ENCODE data around the gene ACAT2. TPM values are rescaled to one million over a fixed set of nuclear protein-coding genes. Genes with fewer than 3 reads are reported as not detected.
"Not testable (repeated sequence)": the region's sequence is repeated elsewhere in the genome, so short reads cannot be mapped to it uniquely, and the experiment has no call there.

The ACAT2 gene
- 14.6 and 26.6 TPM in 2 replicates for total RNA-seq (2012; rRNA removed)

GRCh38 chr6:159761873-159762680 is at the start of gene ACAT2:
Gene ACAT2 (plus strand): TSS chr6:159762045. CDS start chr6:159762088, 43 bp downstream.
- peak within 1 kb of the TSS; percentile 93 for H3K9ac ChIP-seq (ENCODE audit: low read depth, low read length)
- H3K4me1 ChIP-seq (ENCODE audit: control insufficient read depth, insufficient read depth, low read length) = peaks cover 36% of the 10 kb centered on the region
- H3K4me2 ChIP-seq (ENCODE audit: low read length) = peak within 1 kb of the TSS; percentile 99
- H3K27me3 ChIP-seq (ENCODE audit: control insufficient read depth, insufficient read depth, low read length) = no peaks in the 10 kb centered on the region
- H3K9me3 ChIP-seq (replicated peaks; ENCODE audit: low read length) = no peaks in the 10 kb centered on the region
- peaks cover 40% of the 10 kb centered on the region for H3K36me3 ChIP-seq (ENCODE audit: insufficient read depth, low read length)
- H3K4me3 ChIP-seq (ENCODE audit: low read length) = peak within 1 kb of the TSS; percentile 98

- H3K36me3 ChIP-seq (ENCODE audit: insufficient read depth, low read length); H3K27me3 ChIP-seq (ENCODE audit: control insufficient read depth, insufficient read depth, low read length); H3K4me3 ChIP-seq (ENCODE audit: low read length); H3K9ac ChIP-seq (ENCODE audit: low read depth, low read length); H3K9me3 ChIP-seq (replicated peaks; ENCODE audit: low read length); H3K4me2 ChIP-seq (ENCODE audit: low read length): not testable (repeated sequence)
- peaks cover 14% of the 10 kb centered on the region for H3K4me1 ChIP-seq (ENCODE audit: control insufficient read depth, insufficient read depth, low read length)
Measured at GRCh38 chr6:159712389-159712788, 49.5 kb upstream of the ACAT2 start.

GRCh38 chr6:159713984-159714383 is 47.9 kb upstream of the ACAT2 start:
- Histone ChIP-seq H3K27me3 (ENCODE audit: control insufficient read depth, insufficient read depth, low read length) (no peaks in the 10 kb centered on the region), H3K9me3 (replicated peaks; ENCODE audit: low read length) (no peaks in the 10 kb centered on the region), H3K4me1 (ENCODE audit: control insufficient read depth, insufficient read depth, low read length) (peaks cover 20% of the 10 kb centered on the region), H3K36me3 (ENCODE audit: insufficient read depth, low read length) (no peaks in the 10 kb centered on the region), H3K4me3 (ENCODE audit: low read length) (no peak overlapping the region), H3K4me2 (ENCODE audit: low read length) (no peak overlapping the region), H3K9ac (ENCODE audit: low read depth, low read length) (no peak overlapping the region)

GRCh38 chr6:159714404-159714803 is 47.4 kb upstream of the ACAT2 start:
- Histone ChIP-seq H3K9ac (ENCODE audit: low read depth, low read length) (no peak overlapping the region), H3K9me3 (replicated peaks; ENCODE audit: low read length) (no peaks in the 10 kb centered on the region), H3K4me2 (ENCODE audit: low read length) (no peak overlapping the region), H3K36me3 (ENCODE audit: insufficient read depth, low read length) (no peaks in the 10 kb centered on the region), H3K27me3 (ENCODE audit: control insufficient read depth, insufficient read depth, low read length) (no peaks in the 10 kb centered on the region), H3K4me1 (ENCODE audit: control insufficient read depth, insufficient read depth, low read length) (peaks cover 20% of the 10 kb centered on the region), H3K4me3 (ENCODE audit: low read length) (no peak overlapping the region)

- no peaks in the 10 kb centered on the region for H3K27me3 ChIP-seq (ENCODE audit: control insufficient read depth, insufficient read depth, low read length)
- no peak overlapping the region for H3K4me3 ChIP-seq (ENCODE audit: low read length)
- no peaks in the 10 kb centered on the region for H3K9me3 ChIP-seq (replicated peaks; ENCODE audit: low read length)
- H3K4me1 ChIP-seq (ENCODE audit: control insufficient read depth, insufficient read depth, low read length) = peaks cover 20% of the 10 kb centered on the region
- no peak overlapping the region for H3K9ac ChIP-seq (ENCODE audit: low read depth, low read length)
- no peaks in the 10 kb centered on the region for H3K36me3 ChIP-seq (ENCODE audit: insufficient read depth, low read length)
- no peak overlapping the region for H3K4me2 ChIP-seq (ENCODE audit: low read length)
Measured at GRCh38 chr6:159715166-159715565, 46.7 kb upstream of the ACAT2 start.

- H3K9ac ChIP-seq (ENCODE audit: low read depth, low read length) = no peak overlapping the region
- H3K27me3 ChIP-seq (ENCODE audit: control insufficient read depth, insufficient read depth, low read length) = no peaks in the 10 kb centered on the region
Measured at GRCh38 chr6:159715605-159716004, 46.2 kb upstream of the ACAT2 start.

GRCh38 chr6:159716247-159717096 is 45.4 kb upstream of the ACAT2 start:
- peak overlapping the region; percentile 67 for H3K4me2 ChIP-seq (ENCODE audit: low read length)
- peak overlapping the region; percentile 43 for H3K4me3 ChIP-seq (ENCODE audit: low read length)
- peak overlapping the region; percentile 23 for H3K9ac ChIP-seq (ENCODE audit: low read depth, low read length)
- H3K9me3 ChIP-seq (replicated peaks; ENCODE audit: low read length) = no peaks in the 10 kb centered on the region
- H3K36me3 ChIP-seq (ENCODE audit: insufficient read depth, low read length) = no peaks in the 10 kb centered on the region
- H3K27me3 ChIP-seq (ENCODE audit: control insufficient read depth, insufficient read depth, low read length) = no peaks in the 10 kb centered on the region
- peaks cover 20% of the 10 kb centered on the region for H3K4me1 ChIP-seq (ENCODE audit: control insufficient read depth, insufficient read depth, low read length)

More at GRCh38 chr6:159715605-159716004, 46.2 kb upstream of the ACAT2 start:
- no peak overlapping the region for H3K4me3 ChIP-seq (ENCODE audit: low read length)
- no peaks in the 10 kb centered on the region for H3K36me3 ChIP-seq (ENCODE audit: insufficient read depth, low read length)
- no peaks in the 10 kb centered on the region for H3K9me3 ChIP-seq (replicated peaks; ENCODE audit: low read length)
- H3K4me2 ChIP-seq (ENCODE audit: low read length) = no peak overlapping the region
- H3K4me1 ChIP-seq (ENCODE audit: control insufficient read depth, insufficient read depth, low read length) = peaks cover 20% of the 10 kb centered on the region

GRCh38 chr6:159718634-159719033 is 43.2 kb upstream of the ACAT2 start:
- Histone ChIP-seq H3K4me2 (ENCODE audit: low read length) (no peak overlapping the region), H3K9me3 (replicated peaks; ENCODE audit: low read length) (no peaks in the 10 kb centered on the region), H3K4me1 (ENCODE audit: control insufficient read depth, insufficient read depth, low read length) (peaks cover 20% of the 10 kb centered on the region), H3K9ac (ENCODE audit: low read depth, low read length) (no peak overlapping the region), H3K36me3 (ENCODE audit: insufficient read depth, low read length) (no peaks in the 10 kb centered on the region), H3K4me3 (ENCODE audit: low read length) (no peak overlapping the region), H3K27me3 (ENCODE audit: control insufficient read depth, insufficient read depth, low read length) (no peaks in the 10 kb centered on the region)

GRCh38 chr6:159719287-159719686 is 42.6 kb upstream of the ACAT2 start:
- no peaks in the 10 kb centered on the region for H3K36me3 ChIP-seq (ENCODE audit: insufficient read depth, low read length)
- no peak overlapping the region for H3K9ac ChIP-seq (ENCODE audit: low read depth, low read length)
- H3K9me3 ChIP-seq (replicated peaks; ENCODE audit: low read length) = no peaks in the 10 kb centered on the region
- H3K4me3 ChIP-seq (ENCODE audit: low read length) = no peak overlapping the region
- peaks cover 20% of the 10 kb centered on the region for H3K4me1 ChIP-seq (ENCODE audit: control insufficient read depth, insufficient read depth, low read length)
- H3K4me2 ChIP-seq (ENCODE audit: low read length) = no peak overlapping the region
- H3K27me3 ChIP-seq (ENCODE audit: control insufficient read depth, insufficient read depth, low read length) = no peaks in the 10 kb centered on the region

- peaks cover 21% of the 10 kb centered on the region for H3K4me1 ChIP-seq (ENCODE audit: control insufficient read depth, insufficient read depth, low read length)
- no peaks in the 10 kb centered on the region for H3K27me3 ChIP-seq (ENCODE audit: control insufficient read depth, insufficient read depth, low read length)
- no peak overlapping the region for H3K4me2 ChIP-seq (ENCODE audit: low read length)
Measured at GRCh38 chr6:159720708-159721107, 41.1 kb upstream of the ACAT2 start.

GRCh38 chr6:159721981-159722380 is 39.9 kb upstream of the ACAT2 start:
- not testable (repeated sequence) for H3K36me3 ChIP-seq (ENCODE audit: insufficient read depth, low read length); H3K27me3 ChIP-seq (ENCODE audit: control insufficient read depth, insufficient read depth, low read length); H3K4me3 ChIP-seq (ENCODE audit: low read length); H3K9me3 ChIP-seq (replicated peaks; ENCODE audit: low read length); H3K4me2 ChIP-seq (ENCODE audit: low read length); H3K9ac ChIP-seq (ENCODE audit: low read depth, low read length)
- H3K4me1 ChIP-seq (ENCODE audit: control insufficient read depth, insufficient read depth, low read length) = peaks cover 15% of the 10 kb centered on the region

More at GRCh38 chr6:159720708-159721107, 41.1 kb upstream of the ACAT2 start:
- Histone ChIP-seq H3K36me3 (ENCODE audit: insufficient read depth, low read length) (no peaks in the 10 kb centered on the region), H3K9ac (ENCODE audit: low read depth, low read length) (no peak overlapping the region), H3K9me3 (replicated peaks; ENCODE audit: low read length) (no peaks in the 10 kb centered on the region), H3K4me3 (ENCODE audit: low read length) (no peak overlapping the region)

All from skeletal muscle satellite cell (primary cell).